ENCODE results near the gene B4GALT5.
A peak's percentile ranks its signal among the peaks of the same experiment; 100 is the strongest.

B4GALT5 gene

DNA sequence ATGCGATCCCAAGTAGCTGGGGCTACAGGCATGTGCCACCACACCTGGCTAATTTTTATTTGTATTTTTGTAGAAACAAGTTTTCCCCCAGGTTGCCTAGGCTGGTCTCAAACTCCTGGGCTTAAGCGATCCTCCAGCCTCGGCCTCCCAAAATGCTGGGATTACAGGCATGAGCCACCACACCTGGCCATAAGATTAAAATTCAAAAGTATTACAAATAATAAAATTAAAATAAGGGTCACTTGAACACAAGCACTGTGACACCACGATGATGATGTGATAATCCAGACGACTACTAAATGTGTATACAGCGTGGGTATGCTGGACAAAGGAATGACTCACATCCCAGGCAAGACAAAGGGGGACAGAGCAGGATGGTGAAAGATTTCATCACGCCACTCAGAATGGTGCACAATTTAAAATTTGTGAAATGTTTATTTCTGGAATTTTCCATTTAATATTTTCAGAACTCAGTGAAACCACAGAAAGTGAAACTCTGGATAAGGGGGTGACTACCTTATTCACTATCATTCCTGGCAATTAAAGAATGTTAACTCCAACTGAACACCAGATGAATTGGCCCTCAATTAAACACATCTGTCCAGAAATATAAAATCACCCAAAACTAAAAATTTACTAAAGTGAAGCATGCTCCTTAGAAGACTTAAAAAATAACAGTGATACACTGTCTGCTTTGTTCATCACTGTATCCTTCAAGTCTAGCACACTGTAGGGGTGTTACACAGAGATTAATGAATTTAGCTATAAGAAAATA, 13.1 kb downstream of the B4GALT5 start:
- peak; percentile 80 for DNase-seq (ENCODE audit: low read depth)

GRCh38 chr20:49699200-49699992, 14.3 kb downstream of the B4GALT5 start:
- DNase-seq (ENCODE audit: low read depth) = peak; percentile 90

GRCh38 chr20:49698477-49698876, 15.2 kb downstream of the B4GALT5 start:
- DNase-seq (ENCODE audit: low read depth) = peak; percentile 68

DNA sequence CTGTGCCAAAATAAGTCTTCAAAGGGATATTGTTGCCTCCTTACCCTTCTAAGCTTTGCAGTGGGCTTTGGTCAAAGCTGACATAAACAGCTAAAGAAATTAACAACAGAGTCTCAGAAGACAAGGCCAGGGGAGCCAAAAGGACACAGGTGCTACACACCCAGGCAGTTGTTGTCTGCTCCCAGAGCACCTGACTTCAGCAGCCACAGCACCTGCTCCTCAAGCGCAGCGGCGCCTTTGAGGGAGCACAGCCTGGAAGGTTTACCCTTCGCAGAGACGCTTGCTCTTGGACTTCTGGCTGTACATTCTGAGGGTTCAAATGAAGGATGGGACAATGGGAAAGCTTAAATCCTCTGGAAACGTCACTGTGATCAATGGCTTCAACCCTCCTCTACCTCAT, 16.6 kb downstream of the B4GALT5 start:
- no peak for DNase-seq (ENCODE audit: low read depth)

DNA sequence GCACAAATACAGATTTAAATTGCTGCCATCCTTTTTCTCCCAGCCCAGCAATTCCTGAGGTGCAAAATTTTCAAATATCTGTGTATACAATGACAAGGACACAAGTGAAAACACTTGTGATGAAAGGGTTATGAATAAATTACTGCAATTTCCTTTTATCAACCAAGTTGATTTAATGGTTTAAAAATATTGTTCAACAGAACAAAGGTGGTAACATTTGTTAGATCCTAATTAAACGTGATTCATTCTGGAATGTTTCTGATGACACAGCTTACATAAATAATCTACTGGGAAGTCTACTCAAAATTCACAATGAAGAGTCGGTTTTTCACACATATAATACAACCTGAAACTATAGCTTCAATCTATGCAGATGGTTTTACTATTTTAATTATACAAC, 17.1 kb downstream of the B4GALT5 start:
- DNase-seq (ENCODE audit: low read depth) = no peak

DNA sequence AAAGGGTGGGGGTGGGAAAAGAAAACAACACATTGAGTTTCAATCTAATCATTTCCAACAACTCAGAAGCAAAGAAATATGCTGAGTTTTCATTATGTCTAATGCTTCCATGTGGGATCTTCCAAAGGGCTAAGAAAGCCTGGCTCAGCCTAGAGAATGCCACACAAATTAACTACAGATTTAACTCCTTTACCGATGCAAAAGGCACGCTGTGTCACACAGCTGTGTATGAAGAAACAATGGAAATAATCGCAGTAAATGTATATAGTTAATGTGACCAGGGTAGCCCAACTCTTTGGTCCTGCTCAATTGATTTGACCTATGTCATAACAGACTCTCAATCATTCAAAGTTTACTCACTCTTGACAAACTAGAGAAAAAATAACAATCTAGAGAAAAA, 17.8 kb downstream of the B4GALT5 start:
- DNase-seq (ENCODE audit: low read depth) = no peak

DNA sequence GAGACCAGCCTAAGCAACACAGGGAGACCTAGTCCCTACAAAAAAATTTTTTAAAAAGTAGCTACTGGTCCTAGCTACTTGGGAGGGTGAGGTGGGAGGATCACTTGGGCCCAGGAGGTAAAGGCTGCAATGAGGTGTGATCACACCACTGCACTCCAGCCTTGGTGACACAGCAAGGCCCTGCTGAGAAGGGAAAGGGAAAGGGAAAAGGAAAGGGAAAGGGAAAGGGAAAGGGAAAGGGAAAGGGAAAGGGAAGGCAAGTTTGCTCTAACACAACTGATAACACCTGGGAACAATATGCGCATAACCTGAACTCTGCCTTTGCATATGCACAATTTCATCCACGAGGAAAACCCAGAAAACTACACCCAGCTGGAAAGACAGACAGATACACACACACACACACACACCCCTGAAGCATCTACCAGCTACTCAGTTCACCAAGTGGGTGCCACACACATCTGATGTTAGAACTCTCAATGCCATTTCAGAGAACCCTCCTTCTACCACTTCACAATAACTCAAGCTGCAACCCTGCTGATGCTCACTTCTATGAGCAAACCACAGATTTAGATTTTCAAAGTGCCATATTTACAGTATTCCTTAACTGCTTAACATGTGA, 19.1 kb downstream of the B4GALT5 start:
- DNase-seq (ENCODE audit: low read depth) = no peak

GRCh38 chr20:49693435-49694171, 20.1 kb downstream of the B4GALT5 start:
- no peak for DNase-seq (ENCODE audit: low read depth)

- no peak for DNase-seq (ENCODE audit: low read depth)
These were observed 20.7 kb downstream of the B4GALT5 start for GRCh38 chr20:49692941-49693340.

DNA sequence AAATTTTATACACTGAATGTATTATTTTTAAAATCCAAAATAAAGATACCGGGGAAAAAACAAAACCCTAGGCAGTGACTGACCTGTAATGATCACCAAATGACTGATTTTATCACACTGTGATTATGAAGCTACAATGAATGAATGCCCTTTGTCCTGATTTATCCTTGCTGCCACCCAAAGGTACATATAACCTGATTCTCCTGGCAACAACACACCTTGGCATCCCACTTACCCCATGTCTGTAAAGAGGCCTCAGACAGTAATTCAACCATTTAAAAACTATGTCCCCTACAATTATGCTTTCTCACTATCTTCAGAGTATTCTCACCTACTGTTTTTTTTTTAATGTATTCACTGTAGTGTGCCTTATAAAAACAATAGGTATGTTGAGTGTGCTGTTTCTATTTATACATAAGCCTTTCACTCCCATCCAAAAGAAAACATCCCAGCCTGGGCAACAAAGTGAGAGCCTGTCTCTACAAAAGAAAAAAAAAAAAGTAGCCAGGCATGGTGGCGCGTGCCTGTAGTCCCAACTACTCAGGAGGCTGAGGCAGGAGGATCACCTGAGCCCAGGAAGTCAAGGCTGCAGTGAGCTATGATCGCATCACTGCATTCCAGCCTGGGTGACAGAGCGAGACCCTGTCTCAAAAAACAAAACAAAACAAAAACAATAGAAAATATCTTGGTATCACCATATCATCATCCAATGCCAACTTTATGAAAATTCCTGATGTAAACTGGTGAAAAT, 21.7 kb downstream of the B4GALT5 start:
- DNase-seq (ENCODE audit: low read depth) = no peak

- peak; percentile 48 for DNase-seq (ENCODE audit: low read depth)
These were observed 22.6 kb downstream of the B4GALT5 start for GRCh38 chr20:49690899-49691620.

- DNase-seq (ENCODE audit: low read depth) = no peak
These were observed 25.8 kb downstream of the B4GALT5 start for GRCh38 chr20:49687595-49688567.

DNA sequence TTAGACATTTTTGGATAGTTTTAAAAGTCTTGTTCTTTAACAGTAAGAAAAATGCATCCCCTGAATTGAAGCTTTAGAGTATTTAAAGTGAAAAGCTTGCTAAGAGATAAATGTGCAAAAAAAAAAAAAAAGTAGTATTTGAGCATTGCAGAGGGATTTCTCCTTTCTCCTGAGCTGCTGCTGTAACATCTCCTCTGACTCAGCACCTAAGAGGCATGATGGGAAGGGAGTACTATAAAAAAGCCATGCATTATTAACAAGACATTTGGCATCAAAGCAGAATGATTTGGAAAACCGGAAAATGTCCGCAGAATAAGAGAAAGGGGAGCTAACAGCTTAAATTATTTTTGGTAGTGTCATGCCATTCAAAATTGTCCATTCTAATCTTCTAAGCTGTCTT, 27.9 kb downstream of the B4GALT5 start:
- DNase-seq (ENCODE audit: low read depth) = peak; percentile 80

- peak; percentile 59 for DNase-seq (ENCODE audit: low read depth)
These were observed 28.5 kb downstream of the B4GALT5 start for GRCh38 chr20:49685161-49685601.

GRCh38 chr20:49684335-49684997, 29.2 kb downstream of the B4GALT5 start:
- DNase-seq (ENCODE audit: low read depth) = no peak

- no peak for DNase-seq (ENCODE audit: low read depth)
These were observed 30.9 kb downstream of the B4GALT5 start for GRCh38 chr20:49682798-49683197.

GRCh38 chr20:49682278-49682677, 31.4 kb downstream of the B4GALT5 start:
- no peak for DNase-seq (ENCODE audit: low read depth)

DNA sequence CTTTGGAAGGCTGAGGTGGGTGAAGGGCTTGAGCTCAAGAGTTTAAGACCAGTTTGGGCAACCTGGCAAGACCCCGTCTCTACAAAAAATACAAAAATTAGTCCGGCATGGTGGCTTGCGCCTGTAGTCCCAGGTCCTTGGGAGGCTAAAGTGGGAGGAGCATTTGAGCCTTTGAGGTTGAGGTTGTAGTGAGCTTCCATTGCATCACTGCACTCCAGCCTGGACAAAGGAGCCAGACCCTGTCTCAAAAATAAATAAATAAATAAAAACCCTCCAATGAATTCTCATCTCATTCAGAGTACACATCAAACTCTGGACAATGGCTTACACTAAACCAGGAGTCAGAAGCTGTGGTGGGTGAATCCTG, 31.8 kb downstream of the B4GALT5 start:
- DNase-seq (ENCODE audit: low read depth) = no peak

GRCh38 chr20:49680484-49680883, 33.2 kb downstream of the B4GALT5 start:
- no peak for DNase-seq (ENCODE audit: low read depth)
